OCI-LY1 (cell line): ENCODE measurements around the gene SNAI1.

ENCODE experiments used
- EZH2 ChIP-seq: fragments of 200-600 bp; sonication (generic), shearing (Covaris generic); IDR thresholded peaks from 2 replicates; pipeline ENCODE4 v1.8.0; 2017; ENCODE audit warnings: borderline replicate concordance, mixed run types, mild to moderate bottlenecking, antibody characterized with exemption, low read length, moderate library complexity, mixed read lengths
- TF ChIP-seq, protein P1 (sequence below): fragments of 200-600 bp; sonication (generic), shearing (Covaris generic); IDR thresholded peaks from 2 replicates; pipeline ENCODE4 v1.5.1; 2017; ENCODE audit warnings: mild to moderate bottlenecking, antibody characterized with exemption, low read length, moderate library complexity, mixed read lengths

DNA sequence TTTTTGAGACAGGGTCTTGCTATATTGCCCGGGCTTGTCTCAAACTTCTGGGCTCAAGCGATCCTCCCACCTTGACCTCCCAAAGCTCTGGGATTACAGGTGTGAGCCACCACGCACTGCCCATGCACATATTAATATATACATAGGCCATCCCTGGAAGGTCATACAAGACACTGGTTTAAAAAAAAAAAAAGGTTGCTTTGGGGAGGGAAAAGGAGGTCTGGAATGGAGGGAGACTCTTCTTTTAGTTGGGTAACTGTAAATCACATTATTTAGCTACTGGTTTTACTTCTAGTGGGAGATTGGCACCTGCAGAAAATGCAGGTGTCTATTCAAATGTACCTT, 4.1 kb upstream of the SNAI1 start:
- TF ChIP-seq EZH2 = no peak
- TF ChIP-seq, protein P1, sequence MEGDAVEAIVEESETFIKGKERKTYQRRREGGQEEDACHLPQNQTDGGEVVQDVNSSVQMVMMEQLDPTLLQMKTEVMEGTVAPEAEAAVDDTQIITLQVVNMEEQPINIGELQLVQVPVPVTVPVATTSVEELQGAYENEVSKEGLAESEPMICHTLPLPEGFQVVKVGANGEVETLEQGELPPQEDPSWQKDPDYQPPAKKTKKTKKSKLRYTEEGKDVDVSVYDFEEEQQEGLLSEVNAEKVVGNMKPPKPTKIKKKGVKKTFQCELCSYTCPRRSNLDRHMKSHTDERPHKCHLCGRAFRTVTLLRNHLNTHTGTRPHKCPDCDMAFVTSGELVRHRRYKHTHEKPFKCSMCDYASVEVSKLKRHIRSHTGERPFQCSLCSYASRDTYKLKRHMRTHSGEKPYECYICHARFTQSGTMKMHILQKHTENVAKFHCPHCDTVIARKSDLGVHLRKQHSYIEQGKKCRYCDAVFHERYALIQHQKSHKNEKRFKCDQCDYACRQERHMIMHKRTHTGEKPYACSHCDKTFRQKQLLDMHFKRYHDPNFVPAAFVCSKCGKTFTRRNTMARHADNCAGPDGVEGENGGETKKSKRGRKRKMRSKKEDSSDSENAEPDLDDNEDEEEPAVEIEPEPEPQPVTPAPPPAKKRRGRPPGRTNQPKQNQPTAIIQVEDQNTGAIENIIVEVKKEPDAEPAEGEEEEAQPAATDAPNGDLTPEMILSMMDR = no peak
